ENCODE data around the gene LDLRAD2.

Gene LDLRAD2

DNA sequence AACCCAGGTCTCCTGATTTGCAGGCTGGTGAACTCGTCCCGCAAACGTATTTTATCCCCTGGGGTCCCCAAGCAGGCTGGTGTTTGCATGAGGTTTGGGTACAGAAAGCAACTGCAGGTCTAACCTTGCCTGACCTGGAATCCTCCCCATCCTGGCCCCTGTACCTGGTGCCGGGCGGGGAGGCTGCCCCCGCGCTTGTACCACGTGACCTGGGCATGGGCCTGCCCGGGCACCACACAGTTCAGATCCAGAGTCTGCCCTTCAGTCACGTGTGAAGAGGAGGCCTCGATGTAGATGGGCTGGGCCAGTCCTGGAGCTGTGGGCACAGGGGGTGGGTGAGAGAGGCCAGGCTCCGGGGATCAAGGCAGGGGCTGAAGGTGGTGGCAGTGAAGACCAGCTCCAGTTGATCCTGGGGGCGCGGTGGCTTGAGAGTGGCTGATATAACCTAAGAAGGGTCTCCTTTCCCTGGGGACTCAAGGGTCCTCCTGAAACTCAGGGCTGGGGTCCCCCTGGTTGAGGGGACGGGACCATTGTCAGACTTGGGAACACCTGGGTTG, 30.6 kb downstream of the LDLRAD2 start:
- Mint-ChIP-seq H3K9me3 (no peaks in the 10 kb centered on the region), H3K4me1 (no peaks in the 10 kb centered on the region), H3K4me3 (no peak overlapping the region), H3K27me3 (no peaks in the 10 kb centered on the region), H3K27ac (peak overlapping the region in 1 of 2 donors; percentile 82)
- no peak for DNase-seq
- ATAC-seq = no peak

DNA sequence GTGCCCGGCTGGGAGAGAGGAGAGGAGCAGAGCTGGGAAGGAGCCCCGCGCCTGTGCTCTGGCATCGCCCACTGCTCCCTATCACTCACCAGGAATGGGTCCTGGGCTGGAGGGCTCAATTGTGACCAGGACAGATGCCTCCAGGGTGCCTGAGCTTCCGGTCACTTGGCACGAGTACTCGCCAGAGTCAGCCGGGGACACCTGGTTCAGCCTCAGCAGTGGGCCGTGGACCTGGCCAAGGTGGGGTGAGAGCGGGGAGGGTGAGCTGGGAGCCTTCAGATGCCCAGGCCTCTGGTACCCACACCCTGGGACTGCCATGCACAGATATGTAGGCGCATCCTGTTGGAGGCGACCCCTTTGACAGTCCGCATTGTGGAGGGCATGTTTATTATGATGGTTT, 31.1 kb downstream of the LDLRAD2 start:
- Mint-ChIP-seq H3K9me3 (no peaks in the 10 kb centered on the region), H3K4me3 (no peak overlapping the region), H3K4me1 (no peaks in the 10 kb centered on the region), H3K27me3 (no peaks in the 10 kb centered on the region), H3K27ac (no peak overlapping the region)
- no peak for ATAC-seq
- DNase-seq = no peak

DNA sequence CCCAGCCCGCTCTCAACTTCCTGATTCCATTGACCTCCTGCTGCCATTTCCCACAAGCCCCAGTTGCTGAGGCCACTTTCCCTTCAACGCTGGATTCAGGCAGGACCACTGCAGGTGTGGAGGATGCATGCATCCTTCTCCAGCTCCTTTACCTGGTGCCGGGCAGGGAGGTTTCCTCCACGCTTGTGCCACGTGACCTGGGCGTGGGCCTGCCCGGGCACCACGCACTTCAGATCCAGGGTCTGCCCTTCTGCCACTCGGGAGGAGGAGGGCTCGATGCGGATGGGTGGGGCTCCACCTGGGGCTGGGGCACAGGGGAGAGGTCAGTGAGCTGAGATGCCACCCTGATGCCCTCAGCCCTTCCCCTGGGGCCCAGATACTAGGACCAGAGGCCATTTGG, 31.9 kb downstream of the LDLRAD2 start:
- Mint-ChIP-seq H3K4me1 (no peaks in the 10 kb centered on the region), H3K4me3 (no peak overlapping the region), H3K27ac (no peak overlapping the region), H3K27me3 (no peaks in the 10 kb centered on the region), H3K9me3 (no peaks in the 10 kb centered on the region)
- no peak for DNase-seq
- ATAC-seq = no peak

DNA sequence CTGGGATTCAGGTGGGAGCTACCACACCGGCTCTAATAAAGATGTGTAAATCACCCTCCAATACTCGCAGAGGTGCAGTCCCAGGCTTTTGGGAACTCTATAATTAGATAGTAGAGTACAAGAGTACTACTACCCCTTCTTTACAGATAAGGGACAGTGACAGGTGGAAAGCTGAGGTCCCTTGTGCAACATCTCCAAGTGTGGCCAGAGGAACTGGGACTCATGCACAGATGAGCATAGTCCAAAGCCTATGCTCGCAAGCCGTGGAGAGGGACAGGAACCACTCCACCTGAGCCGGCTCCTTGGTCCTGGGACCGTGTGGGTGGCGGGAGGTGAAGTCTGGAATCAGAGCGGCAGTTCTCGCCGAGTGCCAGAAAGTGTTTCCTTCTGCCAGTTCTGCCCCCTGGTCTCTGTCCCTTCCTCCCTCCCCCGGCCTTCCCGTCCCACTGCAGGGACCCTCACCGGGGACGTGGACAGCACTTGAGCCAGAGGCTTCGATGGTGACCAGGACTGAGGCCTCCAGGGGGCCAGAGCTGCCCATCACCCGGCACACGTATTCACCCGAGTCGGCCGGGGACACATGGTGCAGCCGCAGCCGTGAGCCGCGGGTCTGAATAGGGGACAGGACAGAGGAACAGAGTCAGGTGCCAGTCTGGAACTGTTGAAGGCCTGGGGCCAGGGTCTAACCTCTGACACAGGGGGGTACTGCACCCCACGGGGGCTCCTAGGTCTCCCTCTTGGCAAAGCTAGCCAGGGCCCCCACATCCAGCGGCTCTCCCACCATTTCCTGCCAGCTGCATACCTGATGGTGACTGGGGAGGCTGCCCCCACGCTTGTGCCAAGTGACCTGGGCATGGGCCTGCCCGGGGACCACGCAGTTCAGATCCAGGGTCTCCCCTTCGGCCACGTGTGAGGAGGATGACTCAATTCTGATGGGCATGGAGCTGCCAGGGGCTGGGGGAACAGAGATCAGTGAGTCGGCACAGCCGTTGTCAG, 33.9 kb downstream of the LDLRAD2 start:
- Mint-ChIP-seq H3K4me1 (no peaks in the 10 kb centered on the region), H3K27ac (no peak overlapping the region), H3K9me3 (no peaks in the 10 kb centered on the region), H3K4me3 (no peak overlapping the region), H3K27me3 (no peaks in the 10 kb centered on the region)
- no peak for DNase-seq
- no peak for ATAC-seq

DNA sequence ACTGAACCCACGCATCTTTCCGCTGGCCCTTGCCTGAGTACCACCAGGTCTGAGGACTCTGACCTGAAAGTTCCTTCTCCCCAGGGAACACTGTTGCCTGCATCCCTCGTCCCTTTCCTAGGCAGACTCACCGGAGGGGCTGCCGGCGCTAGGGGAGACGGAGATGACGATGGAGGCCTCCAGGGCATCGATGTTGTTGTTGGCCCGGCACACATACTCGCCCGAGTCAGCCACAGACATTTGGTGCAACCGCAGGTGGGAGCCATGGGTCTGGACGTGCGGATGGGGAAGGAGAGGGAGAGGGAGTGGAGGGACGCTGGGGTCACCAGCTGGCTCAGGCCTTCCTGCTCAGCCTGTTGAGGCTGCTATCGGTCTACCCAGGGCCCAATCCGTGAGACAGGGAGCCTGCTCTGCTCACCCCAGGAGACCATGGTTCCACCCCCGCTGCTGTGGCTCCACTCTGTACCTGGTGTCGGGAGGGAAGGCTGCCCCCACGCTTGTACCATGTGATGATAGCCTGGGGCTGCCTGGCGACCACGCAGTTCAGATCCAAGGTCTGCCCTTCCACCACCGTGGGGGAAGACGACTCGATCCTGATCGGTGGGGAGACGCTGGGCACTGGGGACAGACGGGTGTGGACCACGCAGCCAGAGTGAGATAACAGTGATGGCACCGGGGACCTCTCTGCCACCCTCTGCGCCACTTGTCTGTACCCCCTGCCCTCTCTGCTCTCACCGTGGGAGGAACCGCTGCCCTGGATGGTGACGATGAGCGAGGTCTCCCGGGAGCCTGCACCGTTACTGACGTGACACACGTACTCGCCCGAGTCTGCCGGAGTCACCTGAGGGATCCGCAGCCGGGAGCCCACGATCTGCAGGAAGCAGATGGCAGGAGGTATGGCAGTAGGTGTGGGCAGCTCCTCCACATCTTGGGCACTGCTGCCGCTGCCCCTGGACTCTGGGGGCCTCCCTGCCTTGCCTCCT, 35.4 kb downstream of the LDLRAD2 start:
- ATAC-seq = peak; percentile 16
- H3K27me3 Mint-ChIP-seq = no peaks in the 10 kb centered on the region
- no peak for DNase-seq
- peaks cover 5% of the 10 kb centered on the region for H3K4me1 Mint-ChIP-seq
- no peak overlapping the region for H3K27ac Mint-ChIP-seq
- H3K4me3 Mint-ChIP-seq = no peak overlapping the region
- H3K9me3 Mint-ChIP-seq = no peaks in the 10 kb centered on the region

DNA sequence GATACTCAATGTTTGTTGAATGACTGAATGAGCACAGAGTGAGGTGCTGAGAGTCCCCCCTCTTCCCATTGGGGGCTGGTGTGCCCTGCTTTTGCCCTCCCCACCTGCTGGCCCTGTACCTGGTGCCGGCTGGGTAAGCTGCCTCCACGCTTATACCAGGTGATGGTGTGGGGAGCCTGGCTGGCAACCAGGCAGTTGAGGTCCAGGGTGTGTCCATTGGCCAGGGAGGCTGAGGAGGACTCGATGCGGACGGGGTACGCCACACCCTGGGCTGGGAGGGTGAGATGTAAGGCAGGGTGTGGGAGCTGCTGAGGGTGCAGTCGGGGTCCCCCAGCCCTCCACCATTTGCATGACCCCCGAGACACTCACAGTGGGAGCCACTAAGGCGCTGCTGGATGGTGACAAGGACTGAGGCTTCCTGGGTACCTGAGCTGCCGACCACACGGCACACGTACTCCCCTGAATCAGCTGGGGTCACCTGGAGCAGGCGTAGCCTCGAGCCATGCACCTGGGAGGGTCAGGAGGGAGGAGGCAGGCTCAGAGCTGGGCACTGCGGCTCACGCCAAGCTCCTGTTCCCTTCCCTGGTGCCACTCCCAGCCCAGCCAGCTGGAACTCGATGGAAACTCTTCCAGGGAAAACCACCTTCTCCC, 36.6 kb downstream of the LDLRAD2 start:
- Mint-ChIP-seq H3K4me1 (peaks cover 5% of the 10 kb centered on the region), H3K9me3 (no peaks in the 10 kb centered on the region), H3K27me3 (no peaks in the 10 kb centered on the region), H3K27ac (no peak overlapping the region), H3K4me3 (no peak overlapping the region)
- no peak for ATAC-seq
- DNase-seq = no peak

DNA sequence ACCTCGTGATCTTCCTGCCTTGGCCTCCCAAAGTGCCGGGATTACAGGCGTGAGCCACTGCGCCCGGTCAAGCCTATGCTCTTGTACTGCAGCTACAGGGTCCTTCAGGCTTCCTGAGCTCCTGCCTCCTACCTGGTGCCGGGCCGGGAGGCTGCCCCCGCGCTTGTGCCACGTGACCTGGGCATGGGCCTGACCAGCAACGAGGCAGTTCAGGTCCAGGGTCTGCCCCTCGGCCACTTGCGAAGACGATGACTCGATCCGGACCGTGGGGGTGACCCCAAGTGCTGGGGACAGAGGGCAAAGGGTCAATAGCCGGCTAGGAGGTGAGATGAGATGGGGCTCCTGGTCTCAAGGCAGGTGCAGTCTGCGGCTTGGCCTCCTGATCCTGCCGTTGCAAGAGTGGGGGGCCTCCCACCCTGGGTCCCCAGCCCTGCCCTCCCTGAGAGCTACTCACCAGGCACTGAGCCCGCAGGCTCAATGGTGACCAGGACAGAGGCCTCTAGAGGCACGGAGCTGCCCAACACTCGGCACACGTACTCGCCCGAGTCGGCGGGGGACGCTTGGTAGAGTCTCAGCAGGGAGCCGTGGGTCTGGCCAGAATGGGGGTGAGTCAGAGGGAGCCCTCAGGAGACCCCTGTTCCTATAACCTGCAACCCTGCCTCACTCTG, 38.0 kb downstream of the LDLRAD2 start:
- no peak for DNase-seq
- no peak overlapping the region for H3K4me3 Mint-ChIP-seq
- no peak overlapping the region for H3K27ac Mint-ChIP-seq
- H3K4me1 Mint-ChIP-seq = peaks cover 5% of the 10 kb centered on the region
- H3K27me3 Mint-ChIP-seq = no peaks in the 10 kb centered on the region
- no peak for ATAC-seq
- no peaks in the 10 kb centered on the region for H3K9me3 Mint-ChIP-seq

DNA sequence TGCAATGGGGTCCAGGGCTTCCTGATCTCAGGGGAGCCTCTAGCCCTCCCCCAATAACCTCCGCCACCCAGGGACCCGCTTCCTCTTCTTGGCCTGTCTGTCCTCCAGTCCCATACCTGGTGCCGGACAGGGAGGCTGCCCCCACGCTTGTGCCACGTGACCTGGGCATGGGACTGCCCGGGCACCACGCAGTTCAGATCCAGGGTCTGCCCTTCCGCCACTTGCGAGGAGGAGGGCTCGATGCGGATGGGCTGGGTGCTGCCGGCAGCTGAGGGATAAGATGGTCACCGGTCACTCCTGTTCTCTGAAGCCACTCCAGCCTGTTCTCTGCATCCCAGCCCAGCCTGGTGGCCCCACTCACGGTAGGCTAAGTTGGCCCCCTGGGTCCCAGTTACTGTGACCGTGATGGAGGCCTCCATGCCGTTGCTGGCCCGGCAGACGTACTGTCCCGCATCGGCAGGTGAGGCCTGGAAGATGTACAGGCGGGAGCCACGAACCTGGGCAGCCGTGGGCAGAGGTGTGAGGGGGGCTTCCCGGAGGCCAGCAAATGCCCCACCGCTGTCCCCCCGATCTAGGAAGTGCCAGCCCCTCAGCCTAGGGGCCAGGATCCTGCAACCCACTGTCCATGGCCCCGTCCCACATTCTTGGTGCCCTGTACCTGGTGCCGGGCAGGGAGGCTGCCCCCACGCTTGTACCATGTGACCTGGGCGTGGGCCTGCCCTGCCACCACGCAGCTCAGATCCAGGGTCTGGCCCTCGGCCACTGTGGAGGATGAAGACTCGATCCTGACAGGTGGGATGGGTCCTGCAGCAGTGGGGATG, 39.6 kb downstream of the LDLRAD2 start:
- Mint-ChIP-seq H3K27ac (no peak overlapping the region), H3K4me3 (no peak overlapping the region), H3K4me1 (peaks cover 5% of the 10 kb centered on the region), H3K9me3 (no peaks in the 10 kb centered on the region), H3K27me3 (no peaks in the 10 kb centered on the region)
- no peak for DNase-seq
- no peak for ATAC-seq

DNA sequence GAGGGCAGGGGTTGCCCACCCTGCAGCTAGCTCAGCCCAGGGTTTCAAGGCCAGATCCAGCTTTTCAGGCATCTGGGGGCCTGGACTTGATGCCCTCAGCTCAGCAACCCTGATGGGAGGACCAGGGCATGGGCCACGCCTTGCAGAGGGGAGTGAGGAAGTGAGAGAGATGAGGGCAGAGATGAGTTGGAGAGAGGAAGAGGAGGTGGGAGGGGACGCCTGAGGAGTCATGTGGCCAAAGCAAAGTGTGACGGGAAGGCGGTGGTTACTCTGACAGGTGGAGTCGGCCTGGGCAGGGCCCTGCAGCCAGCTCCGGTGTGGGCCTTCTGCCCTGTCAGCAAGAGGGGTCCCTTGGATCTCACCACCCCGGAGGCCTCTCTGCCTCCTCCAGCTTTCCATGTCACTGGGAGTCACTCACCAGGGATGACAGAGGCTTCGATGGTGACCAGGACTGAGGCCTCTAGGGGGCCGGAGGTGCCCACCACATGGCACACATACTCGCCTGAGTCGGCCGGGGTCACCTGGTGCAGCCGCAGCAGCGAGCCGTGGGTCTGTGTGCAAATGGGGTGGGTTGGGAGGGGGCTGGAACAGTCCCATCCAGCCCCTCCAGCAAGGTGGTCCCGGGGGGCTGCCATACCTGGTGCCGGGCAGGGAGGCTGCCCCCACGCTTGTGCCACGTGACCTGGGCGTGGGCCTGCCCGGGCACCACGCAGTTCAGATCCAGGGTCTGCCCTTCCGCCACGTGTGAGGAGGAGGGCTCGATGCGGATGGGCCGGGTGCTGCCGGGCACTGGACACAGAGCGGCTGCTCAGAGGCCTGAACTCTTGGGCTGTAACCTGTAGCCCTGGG, 40.4 kb downstream of the LDLRAD2 start:
- Mint-ChIP-seq H3K4me1 (peaks cover 7% of the 10 kb centered on the region), H3K4me3 (no peak overlapping the region), H3K27me3 (no peaks in the 10 kb centered on the region), H3K9me3 (no peaks in the 10 kb centered on the region), H3K27ac (peak overlapping the region in 1 of 2 donors; percentile 90)
- ATAC-seq (no peak), DNase-seq (no peak)

DNA sequence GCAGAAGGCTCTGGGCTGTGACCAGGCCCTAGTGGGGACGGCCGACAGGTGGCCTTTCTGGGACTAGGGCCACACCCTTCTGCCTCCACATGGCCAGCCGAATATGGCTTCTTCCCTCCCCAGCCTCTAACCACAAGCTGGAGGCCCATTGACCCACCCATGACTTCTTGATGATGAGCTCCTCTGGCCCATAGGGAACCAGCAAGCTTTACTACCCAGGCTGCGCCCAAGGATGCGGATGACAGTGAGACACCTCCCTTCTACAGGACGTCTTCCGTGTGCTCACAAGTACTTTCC, 41.0 kb downstream of the LDLRAD2 start:
- Mint-ChIP-seq H3K9me3 (no peaks in the 10 kb centered on the region), H3K27me3 (no peaks in the 10 kb centered on the region), H3K27ac (no peak overlapping the region), H3K4me3 (no peak overlapping the region), H3K4me1 (peaks cover 12% of the 10 kb centered on the region)
- no peak for ATAC-seq
- no peak for DNase-seq

DNA sequence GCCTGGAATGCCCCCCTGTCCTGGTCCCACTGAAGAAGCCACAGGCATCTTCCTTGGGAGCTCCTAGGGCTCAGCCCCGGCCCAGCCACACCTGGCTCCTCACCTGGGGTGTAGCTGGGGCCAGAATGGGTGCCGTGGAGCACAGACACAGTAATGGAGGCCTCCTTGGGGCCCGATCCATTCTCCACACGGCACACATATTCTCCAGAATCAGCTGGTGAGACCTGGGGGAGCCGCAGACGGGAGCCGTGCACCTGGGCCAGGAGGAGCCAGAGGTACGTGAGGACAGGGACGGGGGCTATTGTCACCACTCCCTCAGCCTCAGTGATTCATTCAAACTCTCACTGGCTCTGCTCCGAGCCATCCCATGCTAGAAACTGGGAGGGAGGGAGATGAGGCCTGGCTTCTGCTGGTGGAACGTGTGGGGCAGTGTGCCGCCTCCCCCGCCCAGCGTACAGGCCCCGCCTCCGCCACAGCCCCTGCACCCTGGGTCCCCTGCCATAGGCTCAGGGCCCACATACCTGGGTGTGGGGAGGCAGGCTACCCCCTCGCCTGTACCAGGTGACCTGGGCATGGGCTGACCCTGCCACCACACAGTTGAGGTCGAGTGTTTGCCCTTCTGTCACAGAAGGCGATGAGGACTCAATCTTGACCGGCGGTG, 42.2 kb downstream of the LDLRAD2 start:
- ATAC-seq (no peak), DNase-seq (no peak)
- no peak overlapping the region for H3K27ac Mint-ChIP-seq
- peaks cover 12% of the 10 kb centered on the region for H3K4me1 Mint-ChIP-seq
- no peak overlapping the region for H3K4me3 Mint-ChIP-seq
- H3K27me3 Mint-ChIP-seq = no peaks in the 10 kb centered on the region
- no peaks in the 10 kb centered on the region for H3K9me3 Mint-ChIP-seq

DNA sequence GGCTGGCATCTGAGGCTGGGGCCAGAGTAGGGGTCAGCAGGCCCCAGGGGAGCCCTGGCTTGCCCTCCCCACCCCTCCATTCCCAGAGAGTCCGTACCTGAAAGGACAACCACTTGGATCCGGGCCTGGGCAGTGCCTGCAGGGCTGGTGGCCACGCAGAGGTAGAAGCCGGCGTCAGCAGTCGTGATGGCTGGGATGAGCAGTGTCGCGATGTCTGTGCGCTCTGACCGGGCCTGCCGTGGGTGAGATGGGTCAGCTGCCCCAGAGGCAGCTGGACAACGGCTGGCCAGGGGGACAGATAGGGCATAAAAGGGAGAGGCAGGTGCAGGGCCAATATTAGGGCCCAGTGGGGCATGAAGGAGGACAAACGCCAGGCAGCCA, 42.7 kb downstream of the LDLRAD2 start:
- H3K27me3 Mint-ChIP-seq = no peaks in the 10 kb centered on the region
- ATAC-seq (no peak), DNase-seq (no peak)
- no peaks in the 10 kb centered on the region for H3K9me3 Mint-ChIP-seq
- no peak overlapping the region for H3K27ac Mint-ChIP-seq
- no peak overlapping the region for H3K4me3 Mint-ChIP-seq
- H3K4me1 Mint-ChIP-seq = peaks cover 12% of the 10 kb centered on the region
